GM12878 (cell line): Measurements from ENCODE around the gene BAAT. TPM values are rescaled to one million over a fixed set of nuclear protein-coding genes. Genes with fewer than 3 reads are reported as not detected.

Experiments
- ATAC-seq: fragments of 200-7000 bp; cut with Tn5 transposase; 3 replicates; pipeline ENCODE4 v1.9.1; 2020; ENCODE audit warnings: mild to moderate bottlenecking, moderate library complexity
- BruUV-seq: library from RNA; stranded (reverse); fragments of 400-500 nt; replicated peaks from 2 replicates; lab custom pipeline; 2021; lab: Mats Ljungman, UMichigan
- CTCF ChIA-PET: fragments of 300-600 bp; sonication (Branson Sonifier 250); formaldehyde crosslinking; extraction: SDS; loops from one replicate; lab custom pipeline; 2021; ENCODE audit warnings: inconsistent platforms; lab: Yijun Ruan, JAX
- POLR2A ChIA-PET: fragments of 350-600 bp; formaldehyde crosslinking; extraction: SDS; loops from one replicate; lab custom pipeline; 2021; ENCODE audit warnings: inconsistent platforms; lab: Charles Lee
- RAD21 ChIA-PET: fragments of 300-600 bp; sonication (Branson Sonifier 250); formaldehyde crosslinking; loops from one replicate; lab custom pipeline; 2023; ENCODE audit warnings: antibody characterized with exemption; ENCODE audit not compliant: unreplicated experiment; lab: Charles Lee
- SMC1A ChIA-PET: fragments of 300-600 bp; sonication (Branson Sonifier 250); formaldehyde crosslinking; loops from one replicate; lab custom pipeline; 2023; ENCODE audit not compliant: unreplicated experiment, uncharacterized antibody; lab: Charles Lee
- DNase-seq: peaks from one replicate; pipeline ENCODE4 v3.0.0-alpha.2; 2011; ENCODE audit warnings: low read depth, low spot score
- FAIRE-seq: peaks from 3 replicates; lab custom pipeline; 2011; peaks lifted over from hg19 to GRCh38; lab: Jason Lieb, UNC
- H2AFZ ChIP-seq: 2 replicates; pipeline ENCODE4 v1.6.0; 2011; ENCODE audit warnings: low read depth, low read length, control low read depth; ENCODE audit not compliant: control insufficient read depth
- H3K27ac ChIP-seq: 2 replicates; pipeline ENCODE4 v1.5.1; 2011; ENCODE audit warnings: control low read depth; ENCODE audit not compliant: control insufficient read depth, insufficient read depth
- H3K27me3 ChIP-seq, 2 experiments: replicated peaks in 1 of 2; 2 replicates each; pipeline versions ENCODE4 v1.6.0 to v1.6.1; 2011; ENCODE audit warnings: low read length in 1 of 2; ENCODE audit not compliant: control insufficient read depth in 2 of 2, insufficient read depth in 2 of 2
- H3K36me3 ChIP-seq, 2 experiments: 2 replicates each; pipeline ENCODE4 v1.5.1; 2011; ENCODE audit warnings: low read length in 1 of 2; ENCODE audit not compliant: control insufficient read depth in 2 of 2, insufficient read depth in 2 of 2
- H3K4me1 ChIP-seq: 2 replicates; pipeline ENCODE4 v1.6.1; 2011; ENCODE audit warnings: mild to moderate bottlenecking, low read length, moderate library complexity, mixed read lengths; ENCODE audit not compliant: control insufficient read depth, insufficient read depth
- H3K4me2 ChIP-seq: 2 replicates; pipeline ENCODE4 v1.6.0; 2011; ENCODE audit warnings: control low read depth; ENCODE audit not compliant: control insufficient read depth, insufficient read depth
- H3K4me3 ChIP-seq: fragments of 200-600 bp; sonication (generic); 2 replicates; pipeline ENCODE4 v1.5.1; 2016
- H3K79me2 ChIP-seq: 2 replicates; pipeline ENCODE4 v1.6.0; 2011; ENCODE audit warnings: low read length; ENCODE audit not compliant: control insufficient read depth, insufficient read depth
- H3K9ac ChIP-seq: 2 replicates; pipeline ENCODE4 v1.8.0; 2011; ENCODE audit warnings: low read length, control low read depth, mixed read lengths; ENCODE audit not compliant: control insufficient read depth, insufficient read depth
- H3K9me3 ChIP-seq: replicated peaks from 3 replicates; pipeline ENCODE4 v1.5.1; 2011; ENCODE audit warnings: mild to moderate bottlenecking, low read length; ENCODE audit not compliant: control insufficient read depth, insufficient read depth
- H4K20me1 ChIP-seq: 2 replicates; pipeline ENCODE4 v1.6.0; 2011; ENCODE audit not compliant: control insufficient read depth, insufficient read depth
- BACH1 ChIP-seq: fragments of 450-650 bp; IDR thresholded peaks from 2 replicates; pipeline ENCODE4 v1.6.1; 2017; ENCODE audit warnings: mild to moderate bottlenecking, borderline replicate concordance
- BCL11A ChIP-seq: IDR thresholded peaks from 2 replicates; pipeline ENCODE4 v1.6.1; 2011; ENCODE audit warnings: low read depth, low read length
- BMI1 ChIP-seq: fragments of 450-650 bp; IDR thresholded peaks from 2 replicates; pipeline ENCODE4 v1.6.1; 2016; ENCODE audit warnings: mild to moderate bottlenecking, moderate library complexity, borderline replicate concordance
- CREB1 ChIP-seq: IDR thresholded peaks from 2 replicates; pipeline ENCODE4 v1.6.1; 2012; ENCODE audit warnings: low read depth, mild to moderate bottlenecking, inconsistent platforms
- CTCF ChIP-seq, 3 experiments: IDR thresholded peaks in 2 of 3; conservative IDR thresholded peaks in 1 of 3; 2 replicates each; pipeline ENCODE4 v1.5.1; 2011; ENCODE audit warnings: low read depth in 3 of 3, low read length in 3 of 3, mild to moderate bottlenecking in 3 of 3, control low read depth in 2 of 3, moderate library complexity in 2 of 3, inconsistent platforms in 1 of 3, mixed read lengths in 1 of 3; ENCODE audit not compliant: control insufficient read depth in 2 of 3, insufficient read depth in 1 of 3; ENCODE audit errors: extremely low read depth in 1 of 3
- HDAC2 ChIP-seq: fragments of 200-600 bp; sonication (generic); IDR thresholded peaks from 2 replicates; pipeline ENCODE4 v1.6.1; 2017
- IKZF2 ChIP-seq, 2 experiments: fragments of 450-650 bp; IDR thresholded peaks; 2 replicates each; pipeline ENCODE4 v1.6.1; 2017; ENCODE audit warnings: mild to moderate bottlenecking in 2 of 2, moderate library complexity in 2 of 2
- KAT2A ChIP-seq: conservative IDR thresholded peaks from 2 replicates; pipeline ENCODE4 v1.6.1; 2011; ENCODE audit warnings: low read depth, low read length; ENCODE audit not compliant: control insufficient read depth
- NFYB ChIP-seq: IDR thresholded peaks from 2 replicates; pipeline ENCODE4 v1.6.1; 2011; ENCODE audit warnings: low read depth, mild to moderate bottlenecking, low read length, improper control_type of control experiment, moderate library complexity; ENCODE audit not compliant: insufficient read depth
- SIN3A ChIP-seq: IDR thresholded peaks from 2 replicates; pipeline ENCODE4 v1.6.1; 2012; ENCODE audit warnings: low read depth, low read length, improper control_type of control experiment
- SMARCA5 ChIP-seq: fragments of 450-650 bp; IDR thresholded peaks from 2 replicates; pipeline ENCODE4 v1.6.1; 2017; ENCODE audit warnings: mild to moderate bottlenecking
- STAT3 ChIP-seq: IDR thresholded peaks from 2 replicates; pipeline ENCODE4 v1.6.1; 2011; ENCODE audit warnings: low read depth, low read length, improper control_type of control experiment
- ZNF687 ChIP-seq: fragments of 450-650 bp; IDR thresholded peaks from 2 replicates; pipeline ENCODE4 v1.6.1; 2017; ENCODE audit warnings: mild to moderate bottlenecking, moderate library complexity
- WGBS: methylation state at CpG from one replicate; pipeline ENCODE4 v1.1.6; 2016; ENCODE audit warnings: low lambda C conversion rate; ENCODE audit not compliant: insufficient replicate concordance, insufficient coverage; ENCODE audit errors: missing lambda C conversion rate; 5-methylcytosine and 5-hydroxymethylcytosine counted together
- in situ Hi-C: fragments of 300-500 bp; cut with MboI; formaldehyde crosslinking; loops from 9 replicates; pipeline ENCODE4 v1.14.3; 2018; ENCODE audit warnings: mixed read lengths
- intact Hi-C: fragments of 100-400 bp; cut with micrococcal nuclease; formaldehyde crosslinking; loops from one replicate; pipeline ENCODE4 v1.14.2; 2022; ENCODE audit not compliant: unreplicated experiment
- polyA plus RNA-seq, 11 experiments: library from polyadenylated mRNA; depleted of rRNA in 4 of 11; unstranded in 6 of 11; stranded (reverse) in 5 of 11; fragments of >200 nt; fragmentation: Nextera tagmentation in 4 of 11; fragmentation: Illumina TruSeq in 1 of 11; extraction: Ambion mirVana in 4 of 11; extraction: Trizol in 1 of 11; gene quantifications; 1 replicate in 1 of 11; 2 replicates in 10 of 11; pipeline versions ENCODE4 v1.2.1 to v1.2.3, GENCODE V29; 2011 to 2016; ENCODE audit warnings: inconsistent platforms in 2 of 11, missing spikeins in 2 of 11, low read depth in 1 of 11
- total RNA-seq, 4 experiments: library from RNA; depleted of rRNA in 3 of 4; stranded (reverse); fragments of >200 nt in 3 of 4; fragmentation: Illumina TruSeq in 1 of 4; extraction: Trizol in 1 of 4; gene quantifications; 2 replicates each; pipeline versions ENCODE4 v1.2.1 to v1.2.3, GENCODE V29; 2013 to 2021

Gene BAAT
- total and polyA plus RNA-seq, 10 of the 15 experiments (the other 5 are each of a cell fraction or from before 2014, with no cell fraction given): 0.02 to 0.26 (median 0.06) TPM; not detected in 2

GRCh38 chr9:101350285-101350684, 34.5 kb downstream of the BAAT start (continued):
- TF ChIP-seq HDAC2 (no peak), SMARCA5 (no peak), CTCF (IDR thresholded peaks at IDR 0.05 in 2 of 3, conservative IDR thresholded peaks at IDR 0.05 in 1 of 3; ENCODE audit: control insufficient read depth in 2 of 3, extremely low read depth in 1 of 3, insufficient read depth in 1 of 3, low read depth in 3 of 3, low read length in 3 of 3) (no peak), KAT2A (no peak)

DNA sequence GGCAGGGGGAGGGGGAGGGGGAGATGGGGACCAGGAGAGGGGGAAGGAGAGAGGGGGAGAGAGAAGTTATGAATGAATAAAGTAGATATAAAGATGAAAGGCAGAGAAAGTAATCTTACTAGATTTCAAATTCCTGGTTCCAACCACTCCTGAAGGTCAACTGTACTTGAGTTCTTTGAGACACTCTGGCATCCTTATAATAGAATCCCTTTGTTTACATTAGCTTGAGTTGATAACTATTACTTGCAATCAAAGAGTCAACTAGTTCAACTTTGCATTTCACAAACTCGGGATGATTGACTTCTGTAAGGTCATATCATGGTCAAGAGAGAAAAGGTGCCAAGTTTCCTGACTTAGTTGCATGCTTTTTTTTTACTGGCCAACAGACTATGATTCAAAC, 42.2 kb downstream of the BAAT start:
- intact Hi-C loops (no loop called here), in situ Hi-C loops (no loop called here)
- no peaks in the 10 kb centered on the region for H3K79me2 ChIP-seq
- no peak overlapping the region for H3K9ac ChIP-seq
- DNase-seq (no peak), ATAC-seq (no peak), FAIRE-seq (no peak)
- H2AFZ ChIP-seq: no peak overlapping the region
- SMC1A ChIA-PET: no interaction called here
- no peak overlapping the region for H3K4me3 ChIP-seq
- BruUV-seq: no TSS peak
- H3K27ac ChIP-seq: no peak overlapping the region
- RAD21 ChIA-PET: no interaction called here
- 0% methylated on average over 1 of the region's 1 CpG for whole genome bisulfite sequencing
- no peaks in the 10 kb centered on the region for H4K20me1 ChIP-seq
- no peak overlapping the region for H3K4me2 ChIP-seq
- CTCF ChIA-PET: interaction anchor here (0.6 kb wide), 1 partner anchor 10 kb away, joined by 3 read pairs; no protein-coding TSS in a partner anchor
- POLR2A ChIA-PET: no interaction called here
- no peaks in the 10 kb centered on the region for H3K27me3 ChIP-seq
- no peaks in the 10 kb centered on the region for H3K36me3 ChIP-seq
- H3K4me1 ChIP-seq: no peaks in the 10 kb centered on the region
- H3K9me3 ChIP-seq: no peaks in the 10 kb centered on the region
- no peak for TF ChIP-seq STAT3
- no peak for TF ChIP-seq BACH1
- no peak for TF ChIP-seq BMI1
- no peak for TF ChIP-seq BCL11A
- no peak for TF ChIP-seq SIN3A
- TF ChIP-seq ZNF687: no peak
- no peak for TF ChIP-seq CREB1
- TF ChIP-seq NFYB: no peak
- TF ChIP-seq IKZF2 (IDR thresholded peaks at IDR 0.05): no peak
